Smooth muscle cell (in vitro differentiated cells): ENCODE measurements around the gene MICAL3. TPM values are rescaled to one million over a fixed set of nuclear protein-coding genes. Genes with fewer than 3 reads are reported as not detected.

ENCODE experiments used
- DNase-seq: peaks from one replicate; lab custom pipeline; 2025; ENCODE audit not compliant: unreplicated experiment; lab: John Stamatoyannopoulos, UW
- H2AFZ ChIP-seq: fragments of 200-600 bp; sonication (generic); 2 replicates; pipeline ENCODE4 v1.6.0; 2016; ENCODE audit warnings: antibody characterized with exemption, low read depth, mild to moderate bottlenecking
- H3F3A ChIP-seq: fragments of 200-600 bp; sonication (generic); 2 replicates; pipeline ENCODE4 v1.6.0; 2017; ENCODE audit warnings: antibody characterized with exemption, low read depth
- H3K27ac ChIP-seq: fragments of 200-600 bp; sonication (generic); 2 replicates; pipeline ENCODE4 v1.5.1; 2016; ENCODE audit warnings: low read depth, mild to moderate bottlenecking
- H3K27me3 ChIP-seq: fragments of 200-600 bp; sonication (generic); 2 replicates; pipeline ENCODE4 v1.6.1; 2016; ENCODE audit warnings: low read depth, mild to moderate bottlenecking
- H3K36me3 ChIP-seq: fragments of 200-600 bp; sonication (generic); 2 replicates; pipeline ENCODE4 v1.5.1; 2016; ENCODE audit warnings: low read depth
- H3K4me1 ChIP-seq: fragments of 200-600 bp; sonication (generic); 2 replicates; pipeline ENCODE4 v1.5.1; 2016; ENCODE audit warnings: low read depth
- H3K4me2 ChIP-seq: fragments of 200-600 bp; sonication (generic); 2 replicates; pipeline ENCODE4 v1.6.0; 2016; ENCODE audit warnings: mild to moderate bottlenecking
- H3K4me3 ChIP-seq: fragments of 200-600 bp; sonication (generic); 2 replicates; pipeline ENCODE4 v1.5.1; 2016; ENCODE audit warnings: mild to moderate bottlenecking
- H3K79me2 ChIP-seq: fragments of 200-600 bp; sonication (generic); 2 replicates; pipeline ENCODE4 v1.6.0; 2016; ENCODE audit warnings: low read depth, mild to moderate bottlenecking
- H3K9ac ChIP-seq: fragments of 200-600 bp; sonication (generic); 2 replicates; pipeline ENCODE4 v1.6.0; 2016; ENCODE audit warnings: low read depth
- H3K9me3 ChIP-seq: fragments of 200-600 bp; sonication (generic); replicated peaks from 2 replicates; pipeline ENCODE4 v1.5.1; 2016; ENCODE audit warnings: low read depth
- H4K20me1 ChIP-seq: fragments of 200-600 bp; sonication (generic); 2 replicates; pipeline ENCODE4 v1.6.0; 2016; ENCODE audit warnings: low read depth
- WGBS: methylation state at CpG from one replicate; pipeline ENCODE4 v1.1.7; 2016; ENCODE audit warnings: low lambda C conversion rate; 5-methylcytosine and 5-hydroxymethylcytosine counted together
- polyA plus RNA-seq: library from polyadenylated mRNA; unstranded; fragments of >200 nt; fragmentation: Nextera tagmentation; extraction: Ambion mirVana; gene quantifications from 2 replicates; pipeline ENCODE4 v1.2.1, GENCODE V29; 2016
- total RNA-seq: library from RNA; depleted of rRNA; stranded (reverse); fragments of >200 nt; gene quantifications from 2 replicates; pipeline ENCODE4 v1.2.3, GENCODE V29; 2014
- TF ChIP-seq, protein P1 (sequence below): fragments of 200-600 bp; sonication (generic); IDR thresholded peaks from 2 replicates; pipeline ENCODE4 v1.5.1; 2017; ENCODE audit warnings: borderline replicate concordance, mild to moderate bottlenecking, antibody characterized with exemption; ENCODE audit not compliant: insufficient read depth, poor library complexity, severe bottlenecking

Gene MICAL3
- total and polyA plus RNA-seq, 2 experiments from 2014 or later = 3.1 to 28.6 TPM

DNA sequence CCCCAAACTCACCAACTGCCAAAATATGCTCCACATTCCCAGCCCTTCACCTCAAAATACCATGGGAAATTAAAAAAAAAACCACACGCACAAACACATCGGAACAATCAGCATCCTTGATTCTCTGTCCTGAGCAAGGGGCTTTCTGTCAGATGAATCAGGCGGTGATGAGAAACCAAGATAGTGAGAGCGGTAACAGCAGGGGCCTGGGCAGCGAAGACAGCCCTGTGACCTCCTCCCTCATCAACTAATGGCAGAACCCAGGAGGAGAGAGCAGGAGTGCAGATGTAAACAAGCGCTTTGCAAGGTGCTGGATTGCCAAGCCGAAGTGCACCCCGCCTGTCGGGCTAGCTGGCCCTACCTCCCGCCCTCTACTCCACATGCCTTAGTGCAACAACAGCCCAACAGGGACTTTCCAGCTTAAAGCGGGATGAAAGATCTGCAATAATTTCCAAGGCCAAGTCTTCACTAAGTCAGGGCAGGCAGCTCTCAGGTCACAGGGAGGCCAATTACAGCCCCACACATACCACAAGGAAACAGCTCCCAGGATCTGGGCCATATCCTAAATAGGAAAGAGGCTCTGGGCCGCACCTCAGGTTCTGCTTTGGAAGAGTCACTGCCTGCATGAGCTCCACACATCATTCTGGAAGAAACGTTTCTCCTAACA, 177.9 kb downstream of the MICAL3 start:
- 84% methylated on average over 13 of the region's 13 CpGs for WGBS
- Histone ChIP-seq H3F3A (no peaks in the 10 kb centered on the region), H3K79me2 (no peaks in the 10 kb centered on the region), H4K20me1 (no peaks in the 10 kb centered on the region), H3K27me3 (no peaks in the 10 kb centered on the region), H3K4me2 (no peak overlapping the region), H3K36me3 (no peaks in the 10 kb centered on the region), H3K9ac (peak overlapping the region; percentile 17), H3K27ac (peak overlapping the region; percentile 72), H3K4me3 (no peak overlapping the region), H2AFZ (no peak overlapping the region), H3K4me1 (no peaks in the 10 kb centered on the region), H3K9me3 (no peaks in the 10 kb centered on the region)
- TF ChIP-seq, protein P1, sequence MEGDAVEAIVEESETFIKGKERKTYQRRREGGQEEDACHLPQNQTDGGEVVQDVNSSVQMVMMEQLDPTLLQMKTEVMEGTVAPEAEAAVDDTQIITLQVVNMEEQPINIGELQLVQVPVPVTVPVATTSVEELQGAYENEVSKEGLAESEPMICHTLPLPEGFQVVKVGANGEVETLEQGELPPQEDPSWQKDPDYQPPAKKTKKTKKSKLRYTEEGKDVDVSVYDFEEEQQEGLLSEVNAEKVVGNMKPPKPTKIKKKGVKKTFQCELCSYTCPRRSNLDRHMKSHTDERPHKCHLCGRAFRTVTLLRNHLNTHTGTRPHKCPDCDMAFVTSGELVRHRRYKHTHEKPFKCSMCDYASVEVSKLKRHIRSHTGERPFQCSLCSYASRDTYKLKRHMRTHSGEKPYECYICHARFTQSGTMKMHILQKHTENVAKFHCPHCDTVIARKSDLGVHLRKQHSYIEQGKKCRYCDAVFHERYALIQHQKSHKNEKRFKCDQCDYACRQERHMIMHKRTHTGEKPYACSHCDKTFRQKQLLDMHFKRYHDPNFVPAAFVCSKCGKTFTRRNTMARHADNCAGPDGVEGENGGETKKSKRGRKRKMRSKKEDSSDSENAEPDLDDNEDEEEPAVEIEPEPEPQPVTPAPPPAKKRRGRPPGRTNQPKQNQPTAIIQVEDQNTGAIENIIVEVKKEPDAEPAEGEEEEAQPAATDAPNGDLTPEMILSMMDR = no peak
- no peak for DNase-seq

DNA sequence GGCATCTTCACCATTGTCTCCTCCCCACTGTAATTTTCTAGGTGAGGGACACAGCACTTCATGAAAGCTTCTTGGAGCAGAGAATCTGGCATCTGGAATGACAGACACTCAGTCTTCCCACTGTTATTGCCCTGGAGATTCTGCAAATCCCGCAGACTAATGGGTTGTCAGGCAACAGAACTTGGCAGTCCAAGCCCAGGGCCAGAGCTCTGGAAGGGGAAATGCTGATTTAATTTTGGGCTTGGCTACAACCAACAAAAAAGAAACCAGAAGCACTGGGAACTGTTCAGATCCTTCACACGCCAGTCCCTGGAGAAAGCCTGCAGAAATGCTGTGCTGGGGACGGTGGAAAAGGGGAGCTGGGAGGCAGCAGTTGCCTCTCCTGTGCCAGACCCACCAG, 178.6 kb downstream of the MICAL3 start:
- Histone ChIP-seq H3K27me3 (no peaks in the 10 kb centered on the region), H3K9me3 (no peaks in the 10 kb centered on the region), H4K20me1 (no peaks in the 10 kb centered on the region), H2AFZ (no peak overlapping the region), H3K27ac (peak overlapping the region; percentile 72), H3F3A (no peaks in the 10 kb centered on the region), H3K79me2 (no peaks in the 10 kb centered on the region), H3K4me2 (no peak overlapping the region), H3K9ac (peak overlapping the region; percentile 17), H3K4me3 (no peak overlapping the region), H3K4me1 (no peaks in the 10 kb centered on the region), H3K36me3 (no peaks in the 10 kb centered on the region)
- no peak for DNase-seq
- TF ChIP-seq, protein P1 = no peak
- WGBS = 58% methylated on average over 3 of the region's 3 CpGs

DNA sequence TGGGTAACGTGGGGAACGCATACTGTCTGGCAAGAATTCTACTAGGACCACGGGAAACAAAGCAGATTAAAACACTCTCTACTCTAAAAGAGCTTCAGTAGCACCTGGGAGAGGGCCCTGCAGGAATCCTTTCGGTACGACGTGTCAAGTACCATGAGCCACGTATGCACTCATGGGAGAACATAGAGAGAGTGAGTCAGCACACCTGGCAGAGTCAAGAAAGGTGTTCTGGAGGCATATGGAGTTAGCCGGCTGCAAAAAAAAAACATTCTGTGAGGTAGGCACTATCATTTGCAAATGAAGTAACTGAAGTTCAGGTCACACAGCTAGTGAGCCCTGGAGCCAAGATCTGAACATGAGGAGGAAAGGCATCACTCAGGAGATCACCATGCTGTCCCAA, 179.0 kb downstream of the MICAL3 start:
- no peak for DNase-seq
- no peaks in the 10 kb centered on the region for H4K20me1 ChIP-seq
- H3K79me2 ChIP-seq = no peaks in the 10 kb centered on the region
- no peaks in the 10 kb centered on the region for H3K27me3 ChIP-seq
- 83% methylated on average over 8 of the region's 8 CpGs for WGBS
- H3K4me2 ChIP-seq = no peak overlapping the region
- no peak overlapping the region for H2AFZ ChIP-seq
- H3K4me3 ChIP-seq = no peak overlapping the region
- H3K4me1 ChIP-seq = no peaks in the 10 kb centered on the region
- H3K36me3 ChIP-seq = no peaks in the 10 kb centered on the region
- H3K9me3 ChIP-seq = no peaks in the 10 kb centered on the region
- no peak overlapping the region for H3K9ac ChIP-seq
- TF ChIP-seq, protein P1 = no peak
- peak overlapping the region; percentile 72 for H3K27ac ChIP-seq
- H3F3A ChIP-seq = no peaks in the 10 kb centered on the region

DNA sequence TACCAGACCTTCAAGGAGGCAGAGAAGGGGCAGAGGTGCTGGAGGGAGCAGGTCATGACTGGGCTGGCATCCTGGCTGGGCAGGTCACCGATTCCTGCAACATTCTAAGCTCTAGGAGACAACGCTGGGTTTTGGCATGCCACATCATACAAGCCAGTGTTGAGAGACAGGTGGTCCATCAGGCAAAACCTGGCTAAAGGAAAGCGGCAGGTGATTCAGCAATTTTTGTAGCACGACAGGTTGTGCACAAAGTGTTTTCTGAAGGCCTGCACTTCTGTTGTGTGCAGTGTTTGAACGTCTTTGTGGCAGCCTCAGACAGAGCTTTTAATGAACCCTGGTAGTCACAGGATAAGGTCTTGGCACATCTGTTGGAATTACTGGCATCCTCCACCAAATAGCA, 180.2 kb downstream of the MICAL3 start:
- Histone ChIP-seq H4K20me1 (no peaks in the 10 kb centered on the region), H3K4me3 (no peak overlapping the region), H3F3A (no peaks in the 10 kb centered on the region), H3K36me3 (no peaks in the 10 kb centered on the region), H3K4me1 (no peaks in the 10 kb centered on the region), H3K4me2 (no peak overlapping the region), H3K79me2 (no peaks in the 10 kb centered on the region), H3K9ac (no peak overlapping the region), H3K27me3 (no peaks in the 10 kb centered on the region), H2AFZ (no peak overlapping the region), H3K9me3 (no peaks in the 10 kb centered on the region), H3K27ac (no peak overlapping the region)
- no peak for DNase-seq
- 90% methylated on average over 5 of the region's 5 CpGs for WGBS
- TF ChIP-seq, protein P1 = no peak
